SW480 (cell line): Measurements from ENCODE around the gene CDX2.
A peak's percentile ranks its signal among the peaks of the same experiment; 100 is the strongest.

Source experiments
- DNase-seq: peaks from one replicate; pipeline ENCODE4 v3.0.0-alpha.2; 2016; ENCODE audit warnings: low spot score

Gene CDX2

DNA sequence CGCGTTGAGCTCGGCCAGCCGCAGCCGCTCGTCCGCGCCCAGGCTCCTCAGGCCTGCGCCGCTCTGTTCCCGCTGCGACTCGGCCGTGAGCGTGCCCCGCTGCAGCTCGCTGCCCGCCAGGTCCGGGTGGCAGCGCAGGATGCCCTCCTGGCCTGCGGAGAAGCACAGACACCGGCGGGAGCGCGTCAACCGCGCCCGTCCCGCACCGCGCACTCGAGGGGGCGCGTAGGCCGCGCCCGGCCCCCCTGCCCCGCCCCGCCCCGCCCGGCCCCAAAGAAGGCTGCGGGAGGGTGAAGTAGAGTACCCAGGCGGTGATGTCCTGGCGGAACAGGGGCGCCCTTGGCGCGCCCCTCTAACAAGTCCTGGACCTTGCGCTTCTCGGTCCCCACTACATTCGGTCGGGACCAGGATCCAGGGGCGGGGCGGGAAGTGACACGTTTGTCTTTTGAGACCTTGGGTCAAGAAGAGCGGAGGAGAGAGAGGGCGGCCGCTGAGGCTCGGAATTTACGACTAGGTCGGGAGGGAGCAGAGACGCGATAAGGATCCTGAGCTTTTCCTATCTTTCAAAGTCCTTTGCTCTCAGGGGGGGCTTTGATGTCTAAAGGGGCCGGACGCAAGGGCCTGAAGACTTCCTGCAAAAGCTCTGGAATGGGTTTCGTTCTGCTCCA, 9.3 kb upstream of the CDX2 start:
- DNase-seq, result peak; percentile 23

DNA sequence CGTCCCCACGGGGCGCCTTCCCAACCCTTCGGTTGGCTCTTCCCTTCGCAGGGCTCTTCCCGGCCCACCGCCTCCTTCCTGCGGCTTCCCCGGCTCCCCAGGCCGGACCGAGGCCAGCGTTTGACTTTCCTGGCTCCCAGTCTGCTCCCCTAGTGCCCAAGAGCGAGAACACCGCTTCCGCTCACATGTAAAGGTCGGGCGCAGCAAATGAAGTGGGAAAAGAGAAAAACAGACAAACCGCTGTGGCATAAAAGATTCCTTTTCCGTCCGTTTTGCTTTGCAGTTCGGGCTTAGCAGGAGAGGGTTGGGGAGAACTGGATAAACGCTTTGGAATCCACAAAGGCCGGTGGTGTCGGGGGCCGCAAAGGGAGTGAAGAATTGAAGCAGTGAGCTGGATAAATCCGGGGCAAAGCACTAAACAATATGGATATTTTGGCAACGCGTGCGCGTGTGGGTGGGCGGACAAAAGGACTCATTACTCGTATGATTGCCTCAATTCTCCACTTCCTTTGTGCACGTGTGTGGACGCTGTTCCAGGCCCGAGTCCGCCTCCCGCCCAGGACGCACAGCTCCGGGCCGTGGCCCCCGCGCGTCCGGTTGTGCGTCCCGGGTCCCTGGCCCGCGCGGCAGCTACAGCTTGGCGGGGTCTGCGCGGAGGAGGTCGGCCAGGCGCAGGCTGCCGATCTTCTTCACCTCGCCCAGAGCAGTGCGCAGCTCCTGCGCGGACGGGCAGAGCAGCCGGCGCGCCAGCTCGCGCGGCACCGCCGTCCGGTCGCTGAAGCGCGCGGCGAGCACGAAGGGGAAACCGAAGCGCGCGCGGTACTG, 8.6 kb upstream of the CDX2 start:
- no peak for DNase-seq

- DNase-seq, result no peak
Observed at GRCh38 chr13:27976362-27977091, 7.4 kb upstream of the CDX2 start.

- DNase-seq, result no peak
Observed at GRCh38 chr13:27975564-27976361, 6.6 kb upstream of the CDX2 start.

GRCh38 chr13:27973961-27974662, 5.0 kb upstream of the CDX2 start:
- DNase-seq, result no peak

GRCh38 chr13:27973291-27973690, 4.2 kb upstream of the CDX2 start:
- no peak for DNase-seq

GRCh38 chr13:27972478-27972820, 3.3 kb upstream of the CDX2 start:
- no peak for DNase-seq

DNA sequence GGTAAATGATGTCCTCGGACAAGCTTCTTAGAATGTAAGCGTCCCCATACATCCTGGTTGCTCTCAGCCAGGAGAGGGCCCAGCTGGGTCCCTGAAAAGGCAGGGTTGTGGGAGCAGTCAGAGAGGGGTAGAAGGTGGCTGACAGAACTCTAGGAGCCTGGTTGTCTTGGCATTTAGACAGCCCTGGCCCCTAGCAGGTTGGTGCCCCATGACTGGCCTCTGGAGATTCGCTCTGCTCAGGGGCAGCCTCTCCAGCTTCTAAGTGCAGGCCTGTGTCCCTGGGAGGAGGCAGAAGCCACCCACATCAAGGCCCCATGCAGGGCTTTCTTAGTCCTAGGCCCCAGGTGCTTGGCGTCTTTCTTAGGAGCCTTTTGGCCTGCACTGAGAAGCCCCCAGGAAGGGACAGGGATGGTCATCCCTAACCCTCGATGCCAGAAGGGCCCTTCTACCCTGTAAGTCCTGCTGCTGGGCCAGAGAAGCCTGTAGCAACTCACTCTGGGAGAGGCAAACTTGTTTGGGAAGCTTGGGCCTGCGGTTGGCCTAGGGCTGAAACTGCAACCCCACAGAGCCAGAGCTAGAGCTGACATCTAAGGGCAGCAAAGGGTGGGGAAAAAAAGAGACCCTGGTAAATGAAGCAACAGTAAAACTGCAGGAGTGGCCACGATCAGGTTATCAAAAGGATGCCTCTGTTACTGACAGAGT, 2.8 kb upstream of the CDX2 start:
- DNase-seq, result no peak

DNA sequence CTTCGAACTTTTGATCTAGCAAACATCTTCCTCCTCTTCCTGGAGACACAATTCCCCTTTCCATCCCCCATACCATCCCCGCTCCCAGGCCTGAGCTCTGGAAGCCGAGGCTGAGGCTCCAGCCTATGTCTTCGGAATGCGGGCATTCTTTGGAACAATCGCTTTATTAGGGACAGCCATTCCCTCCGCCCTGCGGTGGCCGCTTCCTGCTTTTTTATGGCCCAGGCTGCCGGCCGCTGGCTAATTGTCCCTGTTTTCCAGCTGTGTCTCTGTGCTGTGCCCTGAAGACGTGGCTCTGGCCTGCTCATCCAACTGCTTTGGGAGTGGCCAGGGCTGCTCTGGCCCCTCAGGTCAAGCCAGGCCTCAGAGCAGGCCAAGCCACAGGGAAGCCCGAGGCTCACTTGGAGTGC, 2.1 kb upstream of the CDX2 start:
- DNase-seq, result no peak

DNA sequence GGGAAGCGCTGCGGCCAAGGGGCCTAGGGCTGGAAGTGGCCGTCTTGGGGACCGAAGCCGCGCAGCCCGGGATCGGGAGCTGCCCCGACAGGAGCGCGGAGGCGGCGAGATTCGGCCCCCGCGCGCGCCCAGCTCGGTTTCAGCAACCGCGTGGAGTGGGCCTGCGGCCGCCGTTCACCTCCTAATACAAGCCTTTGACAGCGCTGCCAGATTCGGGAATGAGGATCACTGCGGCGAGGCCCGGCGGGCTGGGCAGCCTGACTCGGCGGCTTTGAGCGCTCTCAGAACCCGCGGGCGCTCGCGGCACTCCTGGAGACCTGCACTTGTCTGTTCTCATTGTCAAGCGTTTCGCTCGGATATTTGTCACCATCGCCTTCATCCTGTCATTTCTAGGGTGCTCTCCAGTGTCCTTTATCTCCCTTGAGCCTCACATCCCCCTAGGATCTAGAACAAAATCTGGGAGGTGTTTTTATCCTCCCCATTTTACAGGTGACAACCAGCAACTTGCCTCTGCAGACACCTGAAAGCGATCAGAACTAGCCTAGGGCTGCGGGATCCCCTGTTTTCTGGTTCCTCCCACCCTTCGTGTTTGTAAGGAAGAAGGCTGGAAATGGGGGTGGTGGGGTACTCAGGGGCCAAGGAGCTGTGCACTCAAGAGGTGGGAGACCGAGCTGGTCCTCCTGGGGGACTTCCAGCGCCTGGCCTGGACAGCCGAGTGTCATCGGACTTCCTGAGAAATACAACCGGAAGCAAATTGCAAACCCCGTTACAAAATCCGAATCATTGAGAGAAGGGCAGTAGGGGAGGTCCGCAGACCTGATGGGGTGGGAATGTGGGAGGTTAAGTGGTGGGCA, 1.5 kb upstream of the CDX2 start:
- DNase-seq, result no peak

DNA sequence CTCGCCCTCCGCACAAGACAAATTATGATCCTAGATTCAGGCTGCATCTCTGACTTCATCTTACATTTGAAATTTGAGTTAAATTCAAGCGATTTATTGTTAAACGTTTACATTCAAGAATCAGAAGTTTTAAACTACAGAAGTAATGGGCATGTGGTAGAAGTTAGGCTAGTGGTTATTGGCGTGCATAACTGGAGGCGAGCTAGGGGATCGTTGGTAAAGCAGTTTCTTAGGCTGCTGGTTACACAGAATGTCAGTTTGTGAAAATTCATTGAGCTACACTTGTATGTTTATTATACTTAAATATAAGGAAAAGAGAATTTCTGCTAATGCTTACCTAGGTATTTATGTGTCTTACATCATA, 733 bp upstream of the CDX2 start:
- DNase-seq, result no peak

GRCh38 chr13:27968316-27969081, 616 bp downstream of the CDX2 start:
- peak; percentile 58 for DNase-seq

GRCh38 chr13:27967736-27968315, 1.3 kb downstream of the CDX2 start:
- peak; percentile 35 for DNase-seq

- peak; percentile 68 for DNase-seq
Observed at GRCh38 chr13:27967203-27967735, 1.8 kb downstream of the CDX2 start.

DNA sequence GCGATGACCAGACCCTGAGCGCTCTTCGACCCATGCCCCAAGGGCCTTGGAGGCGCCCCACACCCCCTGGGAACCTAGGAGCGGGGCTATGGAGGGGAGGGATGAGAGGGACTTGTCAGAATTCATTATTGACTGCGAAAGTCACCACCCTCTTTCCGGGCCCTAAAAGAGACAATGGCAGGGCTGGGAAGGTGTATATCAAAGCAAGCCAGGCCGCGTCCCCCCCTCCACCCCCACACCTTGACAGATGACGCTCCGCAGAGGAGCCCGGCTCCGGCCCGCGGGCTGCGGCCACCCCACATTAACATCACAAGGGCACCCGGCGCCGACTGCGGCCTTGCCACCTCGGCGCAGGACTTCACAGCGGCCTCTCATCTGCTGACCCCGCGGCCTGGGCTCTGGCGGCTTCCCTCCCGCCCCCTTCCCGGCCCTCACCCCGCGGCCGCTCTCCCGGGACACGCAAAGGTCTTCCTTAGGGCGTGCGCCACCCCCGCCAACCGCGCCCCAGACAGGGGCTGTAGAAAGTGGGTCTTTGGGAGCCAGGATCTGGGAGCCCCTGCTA, 2.4 kb downstream of the CDX2 start:
- peak; percentile 94 for DNase-seq

DNA sequence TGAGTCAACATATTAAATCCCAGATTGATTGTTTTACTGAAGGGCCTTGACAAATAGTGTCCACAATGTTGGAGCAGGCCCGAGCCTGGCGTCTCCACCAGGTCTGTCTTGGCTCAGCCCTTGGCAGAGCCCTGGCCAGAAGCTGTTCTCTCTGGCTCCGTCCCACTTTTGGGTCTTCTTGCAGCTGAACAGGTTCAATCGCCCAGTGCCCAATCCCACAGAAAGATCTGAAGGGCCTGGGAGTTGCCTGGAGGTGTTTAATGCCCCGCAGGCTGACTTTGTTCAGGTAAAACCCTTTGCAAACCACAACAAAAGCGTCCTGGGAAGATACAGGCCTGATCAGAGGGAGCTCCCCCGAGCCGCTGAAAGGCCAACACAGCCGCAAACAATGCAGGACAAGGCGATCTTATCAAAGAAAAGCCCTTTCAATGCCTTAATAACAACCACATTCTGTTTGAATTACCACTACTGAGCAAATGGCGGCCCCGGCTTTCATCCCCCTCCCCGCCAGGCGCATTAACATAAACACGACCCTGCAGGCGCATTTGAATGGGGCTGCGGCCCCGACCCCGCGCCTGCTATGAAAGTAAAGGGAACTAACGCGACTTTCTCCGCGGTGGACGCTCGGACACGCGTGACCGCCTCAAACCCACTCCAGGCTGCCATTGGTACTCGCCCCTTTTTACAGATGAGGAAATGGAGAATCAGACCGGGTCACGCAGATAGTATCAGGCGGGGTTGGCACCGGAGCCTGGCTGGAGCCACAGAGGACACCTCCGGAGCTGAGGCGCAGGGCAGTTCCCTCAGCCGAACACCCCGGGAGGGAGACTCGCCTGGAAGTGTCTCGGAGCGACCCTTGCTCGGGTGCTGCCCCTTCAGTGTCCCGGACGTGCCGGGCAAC, 3.1 kb downstream of the CDX2 start:
- DNase-seq, result peak; percentile 99

DNA sequence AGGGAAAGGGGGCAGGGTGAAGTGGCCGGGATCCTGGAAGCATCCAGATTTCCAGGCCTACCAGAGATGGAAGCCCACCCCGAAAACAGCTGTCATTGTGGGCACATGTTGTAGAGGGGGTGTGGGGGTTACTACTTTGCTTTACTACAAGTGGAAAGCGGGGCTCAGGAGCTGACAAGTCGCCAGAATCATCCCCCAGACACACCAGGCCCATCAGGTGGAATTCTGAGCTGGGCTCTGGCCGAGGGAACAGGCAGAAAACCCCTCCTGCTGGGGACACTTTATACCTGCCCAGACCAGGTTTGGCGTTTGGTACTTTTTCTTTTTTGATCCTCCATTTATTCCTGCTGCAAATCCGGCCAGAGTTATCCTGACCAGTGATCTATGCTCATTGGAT, 3.8 kb downstream of the CDX2 start:
- no peak for DNase-seq
